VCaP (cell line): ENCODE results near the gene TSPAN3.

Source experiments
- H3K27ac ChIP-seq: fragments of 450-650 bp; 2 replicates; pipeline ENCODE4 v1.5.1; 2017
- CTCF ChIP-seq: fragments of 450-650 bp; conservative IDR thresholded peaks from 2 replicates; pipeline ENCODE4 v1.5.1; 2017; ENCODE audit warnings: mild to moderate bottlenecking, moderate library complexity

The TSPAN3 gene

GRCh38 chr15:77063249-77063648 lies 7.7 kb downstream of the TSPAN3 start:
- no peak for TF ChIP-seq CTCF
- H3K27ac ChIP-seq = no peak overlapping the region

GRCh38 chr15:77060546-77060945 lies 10.4 kb downstream of the TSPAN3 start:
- no peak overlapping the region for H3K27ac ChIP-seq
- TF ChIP-seq CTCF = no peak

GRCh38 chr15:77059786-77060361 lies 11.0 kb downstream of the TSPAN3 start:
- no peak overlapping the region for H3K27ac ChIP-seq
- TF ChIP-seq CTCF = no peak

- TF ChIP-seq CTCF = no peak
- no peak overlapping the region for H3K27ac ChIP-seq
Measured at GRCh38 chr15:77058468-77058867, 12.4 kb downstream of the TSPAN3 start.

- TF ChIP-seq CTCF = no peak
- H3K27ac ChIP-seq = no peak overlapping the region
Measured at GRCh38 chr15:77057685-77058084, 13.2 kb downstream of the TSPAN3 start.

GRCh38 chr15:77057072-77057471 lies 13.8 kb downstream of the TSPAN3 start:
- TF ChIP-seq CTCF = no peak
- H3K27ac ChIP-seq = no peak overlapping the region

- TF ChIP-seq CTCF = no peak
Measured at GRCh38 chr15:77053709-77054108, 17.2 kb downstream of the TSPAN3 start.

More at GRCh38 chr15:77053709-77054108, 17.2 kb downstream of the TSPAN3 start:
- H3K27ac ChIP-seq = no peak overlapping the region
